T47D (cell line): ENCODE data around the gene LTBP1.
"Not testable (repeated sequence)": the region's sequence is repeated elsewhere in the genome, so short reads cannot be mapped to it uniquely, and the experiment has no call there.

ENCODE experiments used
- DNase-seq, 2 experiments: peaks; one replicate each; pipeline versions ENCODE4 v3.0.0 to v3.0.0-alpha.2; 2011 to 2012; ENCODE audit warnings: low read depth in 1 of 2, low spot score in 1 of 2
- JUND ChIP-seq: IDR thresholded peaks from 2 replicates; pipeline ENCODE4 v1.6.1; 2012; ENCODE audit warnings: low read depth
- in situ Hi-C: cut with HindIII; loops from 2 replicates; pipeline ENCODE4 v1.10.0; 2016; ENCODE audit warnings: low sequenced_read_pairs, low pct_unique_long_range_greater_than_20kb

LTBP1 gene

DNA sequence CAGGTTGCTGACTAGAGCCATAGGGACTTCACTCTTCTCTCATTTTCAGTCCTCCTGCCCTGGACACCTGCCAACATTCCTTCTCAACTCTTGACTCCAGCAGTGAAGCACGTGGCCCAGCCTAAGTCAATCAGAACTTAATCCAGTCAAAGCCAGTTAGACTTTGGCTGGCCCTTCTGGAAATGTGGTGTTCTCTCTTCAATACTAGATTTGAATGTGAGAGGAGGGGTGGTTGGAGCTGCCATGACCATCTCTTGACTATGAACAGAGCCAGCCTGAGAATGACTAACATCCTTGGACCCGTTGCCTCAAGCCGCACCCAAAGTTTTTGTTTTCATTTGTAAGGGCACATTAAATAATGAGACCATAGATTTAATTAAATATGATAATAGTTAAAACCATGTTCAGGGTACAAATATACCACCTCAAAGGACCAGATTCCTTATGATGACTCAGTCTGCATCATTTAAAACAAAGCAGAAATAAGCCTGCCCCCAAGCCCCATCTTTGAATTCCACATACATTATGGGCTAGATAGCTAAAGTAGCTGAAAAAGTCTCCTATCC is 480.0 kb downstream of the LTBP1 start:
- in situ Hi-C loops = no loop called here
- TF ChIP-seq JUND = no peak
- peak in 1 of 2 experiments; percentile 55 for DNase-seq

- in situ Hi-C loops = no loop called here
- DNase-seq = no peak
- no peak for TF ChIP-seq JUND
These were observed 483.3 kb downstream of the LTBP1 start for GRCh38 chr2:33430077-33430476.

- in situ Hi-C loops = no loop called here
- no peak for TF ChIP-seq JUND
These were observed 484.1 kb downstream of the LTBP1 start for GRCh38 chr2:33430856-33431255.

GRCh38 chr2:33432871-33433270 is 486.1 kb downstream of the LTBP1 start:
- no peak for TF ChIP-seq JUND
- in situ Hi-C loops = no loop called here
- DNase-seq = no peak

More at GRCh38 chr2:33430856-33431255, 484.1 kb downstream of the LTBP1 start:
- DNase-seq = no peak

GRCh38 chr2:33433279-33434235 is 486.8 kb downstream of the LTBP1 start:
- no peak for TF ChIP-seq JUND
- in situ Hi-C loops = no loop called here
- DNase-seq = no peak

DNA sequence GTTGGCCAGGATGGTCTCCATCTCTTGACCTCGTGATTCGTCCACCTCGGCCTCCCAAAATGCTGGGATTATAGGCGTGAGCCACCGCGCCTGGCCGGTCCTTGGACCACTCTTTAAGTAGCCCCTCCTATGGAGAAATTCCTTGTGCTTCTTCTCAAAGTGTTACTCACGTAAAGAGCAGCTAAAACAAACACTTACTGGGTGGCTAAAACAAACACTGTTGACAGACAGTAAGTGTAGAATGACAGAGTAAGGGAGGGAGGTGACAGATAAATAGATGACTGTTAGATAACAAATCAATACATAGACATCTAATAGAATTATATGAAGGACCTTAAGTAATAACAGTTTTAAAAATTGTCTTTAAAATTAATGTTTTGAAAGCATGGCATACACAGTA is 488.8 kb downstream of the LTBP1 start:
- DNase-seq = no peak
- no peak for TF ChIP-seq JUND
- in situ Hi-C loops = no loop called here

DNA sequence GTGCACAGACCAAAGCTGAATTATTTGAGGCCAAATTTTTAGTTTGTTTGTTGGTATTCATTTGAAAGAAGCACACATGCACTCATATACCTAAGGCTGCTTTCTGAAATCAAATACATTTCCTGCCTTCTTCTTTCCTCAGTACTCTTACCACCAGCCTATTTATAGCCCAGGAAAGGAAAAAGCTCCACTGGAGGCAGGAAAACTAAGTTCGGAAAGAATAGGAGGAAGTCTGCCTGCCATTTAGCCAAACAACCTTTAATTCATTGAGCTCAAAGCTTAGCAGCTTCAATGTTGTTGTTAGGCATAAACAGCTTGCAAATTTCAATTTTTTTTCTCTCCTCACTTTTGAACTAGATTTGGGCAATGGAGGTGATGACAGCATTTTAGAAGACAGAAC is 489.3 kb downstream of the LTBP1 start:
- no peak for DNase-seq
- TF ChIP-seq JUND = no peak

GRCh38 chr2:33437297-33437696 is 490.5 kb downstream of the LTBP1 start:
- no peak for TF ChIP-seq JUND
- in situ Hi-C loops = no loop called here
- DNase-seq = no peak

More for the DNA sequence above, 489.3 kb downstream of the LTBP1 start:
- in situ Hi-C loops = no loop called here

- TF ChIP-seq JUND = no peak
- DNase-seq = no peak
- in situ Hi-C loops = no loop called here
These were observed 491.1 kb downstream of the LTBP1 start for GRCh38 chr2:33437815-33438214.

- TF ChIP-seq JUND = no peak
- in situ Hi-C loops = no loop called here
- DNase-seq = peak; percentile 35 to 65
These were observed 494.6 kb downstream of the LTBP1 start for GRCh38 chr2:33441235-33441810.

DNA sequence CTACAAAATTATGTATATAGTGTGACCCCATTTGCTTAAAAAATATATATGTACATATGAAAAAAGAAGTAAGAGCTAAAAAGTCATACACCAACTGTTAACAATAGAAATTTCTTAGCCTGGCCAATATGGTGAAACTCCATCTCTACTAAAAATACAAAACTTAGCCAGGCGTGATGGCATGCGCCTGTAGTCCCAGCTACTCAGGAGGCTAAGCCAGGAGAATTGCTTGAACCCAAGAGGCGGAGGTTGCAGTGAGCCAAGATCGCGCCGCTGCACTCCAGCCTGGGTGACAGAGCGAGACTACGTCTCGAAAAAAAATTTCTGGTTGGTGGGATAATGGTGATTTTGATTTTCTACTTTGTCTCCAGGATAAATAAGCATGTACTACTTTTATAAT is 495.3 kb downstream of the LTBP1 start:
- DNase-seq, in situ Hi-C loops: not testable (repeated sequence)

GRCh38 chr2:33442528-33443079 is 495.9 kb downstream of the LTBP1 start:
- TF ChIP-seq JUND = no peak
- DNase-seq = no peak
- in situ Hi-C loops = no loop called here
